ENCODE data around the gene PTPRT. TPM values are rescaled to one million over a fixed set of nuclear protein-coding genes. Genes with fewer than 3 reads are reported as not detected.

Gene PTPRT
- total RNA-seq, 1 donor from 2014 or later, result 0.19 TPM

DNA sequence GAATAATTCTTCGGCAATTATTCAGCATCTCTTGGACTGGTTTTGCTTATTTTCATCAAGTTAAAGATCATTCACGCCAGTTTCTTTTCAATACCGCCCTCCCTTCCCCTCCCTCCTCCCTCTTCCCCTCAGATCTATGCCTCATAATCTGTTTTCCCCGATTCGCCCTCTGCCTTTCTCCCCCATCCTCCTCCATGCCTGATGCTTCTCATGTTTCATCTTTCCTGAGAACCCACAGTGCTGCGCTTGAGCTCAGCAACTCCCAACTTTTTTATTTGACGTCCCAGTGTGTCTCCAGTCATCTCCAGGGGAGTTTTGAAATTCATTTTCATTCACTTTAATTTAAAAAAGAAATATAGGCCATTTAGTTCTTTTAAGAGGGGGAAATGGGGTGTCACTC is 142.7 kb downstream of the PTPRT start:
- DNase-seq (ENCODE audit: missing footprints) (no peak), ATAC-seq (no peak)
- intact Hi-C loops (cut with DNase I), result no loop called here

DNA sequence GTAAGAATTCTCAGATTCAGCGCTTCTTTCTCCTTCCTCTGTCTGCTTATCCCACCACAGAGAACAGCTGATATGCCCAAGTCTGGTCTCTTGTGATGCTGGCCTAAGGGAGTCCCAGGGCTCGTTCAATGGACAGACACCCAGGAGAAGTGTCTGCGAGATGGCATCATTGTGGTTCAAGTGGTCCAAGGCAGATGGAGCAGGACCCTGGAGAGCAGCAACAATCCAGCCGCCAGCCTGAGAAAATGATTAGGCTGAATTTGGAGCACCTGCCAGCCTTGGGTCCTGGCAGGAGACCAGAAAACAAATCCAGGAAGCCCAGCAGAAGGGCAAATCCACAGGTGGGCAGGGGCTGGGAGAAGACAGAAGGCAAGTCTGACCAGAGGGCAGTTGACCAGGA is 145.8 kb downstream of the PTPRT start:
- intact Hi-C loops (cut with DNase I), result no loop called here

GRCh38 chr20:43040427-43040826 is 149.3 kb downstream of the PTPRT start:
- intact Hi-C loops (cut with DNase I), result no loop called here
- no peak for DNase-seq (ENCODE audit: missing footprints)

More for the DNA sequence above, 145.8 kb downstream of the PTPRT start:
- DNase-seq (ENCODE audit: missing footprints), result no peak
- no peak for ATAC-seq

GRCh38 chr20:43037605-43038309 is 151.9 kb downstream of the PTPRT start:
- intact Hi-C loops (cut with DNase I), result no loop called here
- ATAC-seq (no peak), DNase-seq (ENCODE audit: missing footprints) (no peak)

More at GRCh38 chr20:43040427-43040826, 149.3 kb downstream of the PTPRT start:
- no peak for ATAC-seq

- DNase-seq (ENCODE audit: missing footprints) (no peak), ATAC-seq (no peak)
- intact Hi-C loops (cut with DNase I), result no loop called here
Measured at GRCh38 chr20:43034981-43035724, 154.6 kb downstream of the PTPRT start.

- no peak for ATAC-seq
- no peak for DNase-seq (ENCODE audit: missing footprints)
- intact Hi-C loops (cut with DNase I), result no loop called here
Measured at GRCh38 chr20:43032459-43032858, 157.2 kb downstream of the PTPRT start.

- ATAC-seq (no peak), DNase-seq (ENCODE audit: missing footprints) (no peak)
- intact Hi-C loops (cut with DNase I), result no loop called here
Measured at GRCh38 chr20:43029176-43029575, 160.5 kb downstream of the PTPRT start.

GRCh38 chr20:43028470-43028869 is 161.2 kb downstream of the PTPRT start:
- ATAC-seq (no peak), DNase-seq (ENCODE audit: missing footprints) (no peak)
- intact Hi-C loops (cut with DNase I), result no loop called here

DNA sequence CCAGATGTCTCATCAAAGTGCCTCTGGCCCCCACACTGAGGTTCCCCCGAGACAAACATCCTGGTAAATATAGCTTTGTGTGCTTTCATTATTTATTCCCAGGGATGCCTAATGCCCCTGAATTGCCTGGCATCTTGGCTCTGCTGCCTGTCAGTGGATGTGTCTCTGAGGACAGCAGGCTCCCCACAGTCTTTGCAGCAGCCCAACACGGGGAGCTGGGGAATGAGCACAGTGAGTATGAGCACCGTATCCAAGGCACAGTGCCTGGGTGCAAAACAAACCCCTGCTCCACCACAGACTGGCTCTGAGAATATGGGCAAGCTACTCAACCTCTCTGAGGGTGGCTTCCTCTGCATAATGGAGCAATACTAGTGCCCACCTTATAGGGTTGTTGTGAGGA is 165.9 kb downstream of the PTPRT start:
- no peak for DNase-seq (ENCODE audit: missing footprints)
- no peak for ATAC-seq
- intact Hi-C loops (cut with DNase I), result no loop called here

DNA sequence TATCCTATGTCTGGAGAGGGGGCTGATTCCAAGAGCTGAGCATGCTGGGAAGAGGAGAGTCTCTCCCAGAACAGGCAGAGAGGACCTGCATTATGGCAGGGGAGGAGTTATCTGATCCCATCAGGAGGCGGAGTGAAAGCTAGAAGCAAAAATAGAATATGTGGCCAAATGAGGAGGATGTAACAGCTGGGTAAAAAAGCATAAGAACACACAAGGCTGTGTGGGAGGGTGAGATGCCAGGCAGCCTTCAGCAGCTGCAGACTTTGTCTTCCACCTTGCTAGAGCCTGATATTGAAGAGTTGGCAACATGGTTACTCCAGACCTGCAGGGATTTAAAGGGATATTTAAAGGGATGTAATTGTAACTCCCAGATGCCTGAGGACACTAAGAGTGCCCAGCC is 167.1 kb downstream of the PTPRT start:
- ATAC-seq (no peak), DNase-seq (ENCODE audit: missing footprints) (no peak)
- intact Hi-C loops (cut with DNase I), result no loop called here

DNA sequence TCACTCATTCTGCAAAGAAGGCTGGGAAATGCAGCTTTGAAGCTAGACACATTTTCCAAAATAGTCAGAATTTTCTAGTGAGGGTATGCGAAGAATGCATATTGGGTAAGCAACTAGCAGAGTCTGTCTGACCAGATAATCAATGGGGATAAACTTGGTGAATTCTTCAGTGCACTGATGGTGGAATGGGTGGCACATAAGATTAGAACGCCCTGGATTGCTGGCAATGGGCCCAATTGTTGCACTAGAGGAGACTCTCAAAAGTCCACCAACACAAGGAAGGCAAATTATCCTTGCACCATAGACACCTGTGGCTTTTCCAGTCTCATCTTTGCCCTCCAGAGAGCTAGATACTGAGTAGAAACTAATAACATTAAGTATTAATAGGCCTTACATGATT is 167.6 kb downstream of the PTPRT start:
- DNase-seq (ENCODE audit: missing footprints) (no peak), ATAC-seq (no peak)
- intact Hi-C loops (cut with DNase I), result no loop called here

DNA sequence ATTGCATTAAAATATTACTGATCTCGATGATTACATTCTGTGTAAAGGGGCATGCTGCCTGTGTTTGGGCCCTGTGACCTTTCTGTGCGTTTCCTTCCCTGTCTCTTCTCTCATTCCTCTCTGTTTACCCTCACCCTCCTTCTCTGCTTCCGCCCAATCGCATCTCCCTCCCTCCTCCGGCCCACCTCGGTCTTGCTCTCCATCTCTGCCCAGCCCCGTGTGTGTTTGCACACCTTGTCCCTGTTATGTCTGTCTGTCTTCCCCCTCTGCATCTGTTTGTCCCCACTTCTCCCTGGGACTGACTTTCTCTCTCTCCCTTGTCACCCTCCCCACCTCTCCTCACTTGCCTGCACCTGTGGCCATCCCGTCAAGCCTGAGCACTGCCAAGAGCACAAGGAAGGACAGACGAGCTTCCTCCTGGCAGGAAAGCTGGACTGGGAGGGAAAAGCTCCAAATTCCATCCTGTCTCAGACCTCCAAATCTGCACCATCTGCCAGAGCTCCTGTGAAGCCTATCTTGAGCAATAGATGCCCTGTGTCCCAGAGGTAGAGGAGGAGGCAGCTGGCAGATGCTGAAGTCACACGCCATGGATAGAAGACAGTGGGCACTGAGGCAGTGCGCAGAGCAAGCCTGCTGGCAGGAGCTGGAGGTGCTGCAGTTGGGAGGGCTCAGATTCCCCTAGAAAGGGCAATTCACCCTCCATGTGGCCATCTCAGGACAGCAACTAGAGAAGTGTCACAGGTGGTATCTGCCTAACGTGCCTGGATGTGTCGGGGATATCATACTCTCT is 172.3 kb downstream of the PTPRT start:
- no peak for DNase-seq (ENCODE audit: missing footprints)
- intact Hi-C loops (cut with DNase I), result no loop called here
- no peak for ATAC-seq

GRCh38 chr20:43016257-43016656 is 173.4 kb downstream of the PTPRT start:
- no peak for ATAC-seq
- no peak for DNase-seq (ENCODE audit: missing footprints)
- intact Hi-C loops (cut with DNase I), result no loop called here

DNA sequence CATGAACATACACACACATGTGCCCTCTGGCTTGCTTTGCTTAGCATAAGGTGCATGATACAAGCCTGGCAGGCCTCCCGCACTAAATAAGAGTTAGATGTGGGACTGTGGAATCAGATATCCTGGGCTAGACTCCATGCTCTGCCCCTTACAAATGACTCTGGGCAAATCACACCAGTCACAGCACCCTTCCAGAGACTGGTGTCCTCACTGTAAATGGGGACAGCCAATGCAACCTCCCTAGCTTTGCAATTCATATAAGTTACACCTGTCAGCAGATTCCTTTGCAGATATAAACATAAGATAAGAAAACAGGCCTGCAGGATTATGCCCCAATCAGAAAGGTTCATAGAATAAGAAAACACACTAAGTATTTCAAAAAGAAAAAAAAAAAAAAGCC is 174.1 kb downstream of the PTPRT start:
- no peak for DNase-seq (ENCODE audit: missing footprints)
- no peak for ATAC-seq
- intact Hi-C loops (cut with DNase I), result no loop called here

GRCh38 chr20:43014206-43014605 is 175.5 kb downstream of the PTPRT start:
- DNase-seq (ENCODE audit: missing footprints) (no peak), ATAC-seq (no peak)
- intact Hi-C loops (cut with DNase I), result no loop called here

DNA sequence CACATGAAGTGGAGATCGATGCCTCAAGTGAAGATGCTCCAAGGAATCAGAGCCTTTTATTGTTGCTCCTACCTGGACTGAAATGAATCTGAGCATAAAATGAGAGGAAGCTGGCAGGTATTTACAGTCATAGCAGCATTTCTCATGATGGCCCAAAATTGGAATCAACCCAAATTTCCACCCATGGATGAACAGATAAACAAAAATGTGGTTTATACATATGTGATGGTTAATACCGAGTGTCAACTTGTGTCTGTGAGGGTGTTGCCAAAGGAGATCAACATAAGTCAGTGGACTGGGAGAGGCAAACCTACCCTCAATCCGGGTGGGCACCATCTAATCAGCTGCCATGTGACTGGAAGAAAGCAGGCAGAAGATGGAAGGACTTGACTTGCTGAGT is 178.2 kb downstream of the PTPRT start:
- ATAC-seq, result no peak
- intact Hi-C loops (cut with DNase I), result no loop called here
- DNase-seq (ENCODE audit: missing footprints), result no peak

DNA sequence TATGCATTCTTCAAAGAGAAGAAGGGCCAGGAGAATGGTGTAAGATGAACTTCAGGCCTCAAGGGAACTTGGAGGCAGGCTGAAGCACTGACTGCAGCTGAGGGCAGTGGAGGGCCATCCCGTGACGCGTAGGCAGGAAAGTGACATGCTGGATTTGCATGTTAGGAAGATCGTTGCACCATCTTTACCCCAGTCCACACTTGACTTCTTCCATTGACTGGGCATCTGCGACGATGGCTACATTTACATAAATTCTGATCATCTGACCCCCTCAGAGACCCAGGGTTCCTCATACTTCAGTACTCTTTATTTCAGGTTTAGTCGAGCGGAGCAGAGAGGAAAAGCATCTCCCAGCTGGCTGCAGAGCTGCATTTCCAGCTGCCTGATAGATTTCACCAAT is 180.2 kb downstream of the PTPRT start:
- no peak for ATAC-seq
- intact Hi-C loops (cut with DNase I), result no loop called here

DNA sequence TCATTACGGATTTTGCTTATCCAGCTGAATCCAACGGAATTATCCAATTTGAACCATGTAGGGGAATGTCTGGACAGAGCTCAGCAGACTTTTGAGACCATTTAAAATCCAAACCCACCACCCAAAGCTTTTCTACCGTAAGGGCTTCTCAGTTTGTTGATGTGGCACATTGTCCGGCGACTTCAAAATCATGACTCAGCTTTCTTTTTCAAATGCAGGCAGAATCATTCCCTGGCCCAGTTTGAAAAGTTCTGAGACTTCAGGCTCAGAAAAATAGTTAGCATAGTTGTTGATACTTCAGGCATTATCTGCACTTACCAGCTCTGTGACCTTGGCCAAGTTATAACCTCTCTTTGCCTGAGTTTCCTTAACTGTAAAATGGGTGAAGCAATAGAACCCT is 182.2 kb downstream of the PTPRT start:
- DNase-seq (ENCODE audit: missing footprints) (no peak), ATAC-seq (no peak)

More for the DNA sequence above, 180.2 kb downstream of the PTPRT start:
- DNase-seq (ENCODE audit: missing footprints), result no peak

DNA sequence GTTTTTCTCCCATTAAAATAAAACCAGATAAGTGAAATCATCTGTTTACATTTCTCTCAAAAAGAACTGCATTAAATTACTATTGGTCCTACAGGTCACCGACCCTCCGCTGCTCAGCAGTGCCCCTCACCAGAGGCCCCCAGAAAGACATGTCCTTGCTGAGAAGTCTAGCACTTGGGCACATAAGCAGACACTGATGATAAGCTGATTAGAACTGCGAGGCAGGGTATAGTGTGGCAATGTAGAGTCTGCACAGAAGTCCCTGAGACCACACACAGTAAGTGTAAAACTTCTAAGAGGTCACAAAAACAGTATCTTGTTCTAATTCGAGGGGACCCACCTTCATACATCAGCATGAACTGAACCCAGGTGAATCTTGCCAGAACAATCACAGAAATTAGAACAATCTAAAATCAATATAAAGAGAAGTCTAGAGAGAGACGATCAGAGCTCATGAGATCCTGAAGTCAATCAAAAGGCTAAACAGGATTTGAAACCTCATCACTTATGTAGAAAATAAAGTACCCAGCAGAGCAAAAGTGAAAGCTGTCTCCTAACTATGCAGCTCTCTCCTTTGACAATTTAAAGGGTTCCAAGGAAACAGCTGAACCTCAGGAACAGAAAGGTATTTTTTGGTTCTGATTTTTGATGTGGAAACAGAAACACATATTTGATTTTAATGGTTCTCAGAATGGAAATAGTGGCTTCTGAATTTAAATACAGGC is 182.9 kb downstream of the PTPRT start:
- intact Hi-C loops (cut with DNase I), result no loop called here
- no peak for ATAC-seq

More for the DNA sequence above, 182.2 kb downstream of the PTPRT start:
- intact Hi-C loops (cut with DNase I), result no loop called here

More for the DNA sequence above, 182.9 kb downstream of the PTPRT start:
- DNase-seq (ENCODE audit: missing footprints), result no peak

Data from Right ventricle myocardium inferior (tissue), 1 donor.